ENCODE results near the gene IGFL4.

DNA sequence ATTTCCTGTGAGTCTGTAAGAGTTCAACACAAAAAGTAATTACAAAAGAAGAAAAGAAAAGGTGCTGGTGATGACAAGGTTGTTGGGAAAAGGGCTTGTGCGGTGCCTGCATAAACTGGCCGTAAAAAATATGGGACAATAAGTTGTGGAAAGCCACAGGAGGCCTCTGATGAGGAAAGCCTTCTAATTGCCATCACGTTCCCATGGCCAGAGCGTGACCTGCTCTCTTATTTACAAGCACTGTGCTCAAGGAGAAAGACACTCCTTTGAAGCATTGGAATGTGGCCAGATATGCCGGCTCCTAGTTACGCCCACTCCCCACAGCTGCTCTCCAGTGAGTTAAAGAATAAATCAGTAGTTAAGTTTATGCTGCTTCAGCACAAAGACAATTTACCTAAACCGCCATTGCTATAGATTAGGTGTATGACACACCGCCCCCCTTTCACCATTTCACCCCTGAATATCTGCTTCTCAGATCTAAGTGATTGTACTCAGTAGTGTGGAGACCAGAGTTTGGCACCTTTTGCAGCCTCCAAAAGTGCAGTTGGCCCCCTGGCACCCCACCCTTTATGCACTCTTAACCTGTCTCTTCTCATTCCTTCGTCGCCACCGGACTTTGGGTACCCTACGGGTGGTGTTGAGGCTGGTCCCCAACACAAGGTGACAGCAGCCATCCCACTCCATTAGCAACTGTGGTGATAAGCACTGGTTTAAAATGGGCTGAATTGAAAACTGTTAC lies 9.8 kb downstream of the IGFL4 start:
- TF ChIP-seq ZNF394 (tag by site-specific recombination; IDR thresholded peaks at IDR 0.05; ENCODE audit: borderline replicate concordance) = no peak
- TF ChIP-seq, protein P1, sequence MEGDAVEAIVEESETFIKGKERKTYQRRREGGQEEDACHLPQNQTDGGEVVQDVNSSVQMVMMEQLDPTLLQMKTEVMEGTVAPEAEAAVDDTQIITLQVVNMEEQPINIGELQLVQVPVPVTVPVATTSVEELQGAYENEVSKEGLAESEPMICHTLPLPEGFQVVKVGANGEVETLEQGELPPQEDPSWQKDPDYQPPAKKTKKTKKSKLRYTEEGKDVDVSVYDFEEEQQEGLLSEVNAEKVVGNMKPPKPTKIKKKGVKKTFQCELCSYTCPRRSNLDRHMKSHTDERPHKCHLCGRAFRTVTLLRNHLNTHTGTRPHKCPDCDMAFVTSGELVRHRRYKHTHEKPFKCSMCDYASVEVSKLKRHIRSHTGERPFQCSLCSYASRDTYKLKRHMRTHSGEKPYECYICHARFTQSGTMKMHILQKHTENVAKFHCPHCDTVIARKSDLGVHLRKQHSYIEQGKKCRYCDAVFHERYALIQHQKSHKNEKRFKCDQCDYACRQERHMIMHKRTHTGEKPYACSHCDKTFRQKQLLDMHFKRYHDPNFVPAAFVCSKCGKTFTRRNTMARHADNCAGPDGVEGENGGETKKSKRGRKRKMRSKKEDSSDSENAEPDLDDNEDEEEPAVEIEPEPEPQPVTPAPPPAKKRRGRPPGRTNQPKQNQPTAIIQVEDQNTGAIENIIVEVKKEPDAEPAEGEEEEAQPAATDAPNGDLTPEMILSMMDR (tag by site-specific recombination; IDR thresholded peaks at IDR 0.05) = no peak
- TF ChIP-seq MZF1 (tag by site-specific recombination; IDR thresholded peaks at IDR 0.05; ENCODE audit: borderline replicate concordance) = no peak
- no peak for TF ChIP-seq SETDB1 (IDR thresholded peaks at IDR 0.05; ENCODE audit: insufficient read length, low read length)
- TF ChIP-seq MEIS1 (CRISPR knock-in tag; IDR thresholded peaks at IDR 0.05; ENCODE audit: borderline replicate concordance) = no peak
- TF ChIP-seq, protein P2, sequence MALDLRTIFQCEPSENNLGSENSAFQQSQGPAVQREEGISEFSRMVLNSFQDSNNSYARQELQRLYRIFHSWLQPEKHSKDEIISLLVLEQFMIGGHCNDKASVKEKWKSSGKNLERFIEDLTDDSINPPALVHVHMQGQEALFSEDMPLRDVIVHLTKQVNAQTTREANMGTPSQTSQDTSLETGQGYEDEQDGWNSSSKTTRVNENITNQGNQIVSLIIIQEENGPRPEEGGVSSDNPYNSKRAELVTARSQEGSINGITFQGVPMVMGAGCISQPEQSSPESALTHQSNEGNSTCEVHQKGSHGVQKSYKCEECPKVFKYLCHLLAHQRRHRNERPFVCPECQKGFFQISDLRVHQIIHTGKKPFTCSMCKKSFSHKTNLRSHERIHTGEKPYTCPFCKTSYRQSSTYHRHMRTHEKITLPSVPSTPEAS (tag by site-specific recombination; IDR thresholded peaks at IDR 0.05) = no peak
- TF ChIP-seq, protein P3, sequence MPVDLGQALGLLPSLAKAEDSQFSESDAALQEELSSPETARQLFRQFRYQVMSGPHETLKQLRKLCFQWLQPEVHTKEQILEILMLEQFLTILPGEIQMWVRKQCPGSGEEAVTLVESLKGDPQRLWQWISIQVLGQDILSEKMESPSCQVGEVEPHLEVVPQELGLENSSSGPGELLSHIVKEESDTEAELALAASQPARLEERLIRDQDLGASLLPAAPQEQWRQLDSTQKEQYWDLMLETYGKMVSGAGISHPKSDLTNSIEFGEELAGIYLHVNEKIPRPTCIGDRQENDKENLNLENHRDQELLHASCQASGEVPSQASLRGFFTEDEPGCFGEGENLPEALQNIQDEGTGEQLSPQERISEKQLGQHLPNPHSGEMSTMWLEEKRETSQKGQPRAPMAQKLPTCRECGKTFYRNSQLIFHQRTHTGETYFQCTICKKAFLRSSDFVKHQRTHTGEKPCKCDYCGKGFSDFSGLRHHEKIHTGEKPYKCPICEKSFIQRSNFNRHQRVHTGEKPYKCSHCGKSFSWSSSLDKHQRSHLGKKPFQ (tag by site-specific recombination; IDR thresholded peaks at IDR 0.05) = no peak
